Left lung (tissue), 10 donors: Measurements from ENCODE around the gene OR2G6. TPM values are rescaled to one million over a fixed set of nuclear protein-coding genes. Genes with fewer than 3 reads are reported as not detected.

ENCODE experiments used
- ATAC-seq: fragments of 200-7000 bp; cut with Tn5 transposase; one replicate; pipeline ENCODE4 v1.9.1; 2020; ENCODE audit warnings: moderate library complexity
- DNase-seq, 4 donors: peaks; one replicate each; pipeline ENCODE4 v3.0.0-alpha.2; 2013 to 2020
- H3K27ac ChIP-seq, 2 donors: fragments of 200-600 bp; sonication (generic) in 1 of 2; one replicate each; pipeline versions ENCODE4 v1.5.0 to v1.8.0; 2020 to 2021
- H3K27me3 ChIP-seq, 2 donors: fragments of 200-600 bp; sonication (generic) in 1 of 2; one replicate each; pipeline versions ENCODE4 v1.5.0 to v1.8.0; 2020 to 2021
- H3K36me3 ChIP-seq, 2 donors: fragments of 200-600 bp; sonication (generic) in 1 of 2; one replicate each; pipeline versions ENCODE4 v1.5.0 to v1.8.0; 2020 to 2021
- H3K4me1 ChIP-seq, 2 donors: fragments of 200-600 bp; one replicate each; pipeline ENCODE4 v1.8.0; 2021
- H3K4me3 ChIP-seq, 2 donors: fragments of 200-600 bp; sonication (generic) in 1 of 2; one replicate each; pipeline versions ENCODE4 v1.5.0 to v1.8.0; 2020 to 2021; ENCODE audit warnings: mild to moderate bottlenecking in 1 of 2
- H3K9me3 ChIP-seq, 2 donors: fragments of 200-600 bp; sonication (generic) in 1 of 2; one replicate each; pipeline versions ENCODE4 v1.5.0 to v1.8.0; 2020 to 2021
- intact Hi-C, 2 donors: fragments of 100-400 bp; cut with DNase I; formaldehyde crosslinking; loops; one replicate each; pipeline versions ENCODE4 v1.11.2 to v1.14.2; 2022
- polyA plus RNA-seq, 6 donors: library from polyadenylated mRNA; unstranded; fragments of 120-200 nt; gene quantifications; one replicate each; pipeline ENCODE4 v1.2.1, GENCODE V29; 2013; ENCODE audit not compliant: insufficient read length in 6 of 6
- total RNA-seq, 2 donors: library from RNA; stranded (reverse); fragmentation: NEBNext Ultra II Directional; extraction: Animal tissue kit (Norgen Biotek cat#: 25700); gene quantifications; one replicate each; pipeline ENCODE4 v1.2.1, GENCODE V29; 2021
- TF ChIP-seq, protein P1 (sequence below), 2 donors: fragments of 200-600 bp; sonication (generic) in 1 of 2; IDR thresholded peaks; one replicate each; pipeline versions ENCODE4 v1.5.0 to v1.8.0; 2021; ENCODE audit warnings: antibody characterized with exemption in 2 of 2
- donor health status: DM: no; HTN: yes; CAD: no.
- donor health status: DM: no; HTN: no; CAD: no.

OR2G6 gene
- total and polyA plus RNA-seq, 8 donors, result 0.04 to 0.06 (median 0.04) TPM; not detected in 4

GRCh38 chr1:248576260-248576980, 68.5 kb downstream of the OR2G6 start:
- DNase-seq, result no peak

More at GRCh38 chr1:248576260-248576980, 68.5 kb downstream of the OR2G6 start:
- H3K4me1 ChIP-seq, result no peaks in the 10 kb centered on the region
- H3K36me3 ChIP-seq, result no peaks in the 10 kb centered on the region
- ATAC-seq, result no peak
- H3K27ac ChIP-seq, result no peak overlapping the region
- H3K9me3 ChIP-seq, result no peaks in the 10 kb centered on the region
- H3K4me3 ChIP-seq, result no peak overlapping the region
- intact Hi-C loops, result no loop called here
- H3K27me3 ChIP-seq, result no peaks in the 10 kb centered on the region
- TF ChIP-seq, protein P1, sequence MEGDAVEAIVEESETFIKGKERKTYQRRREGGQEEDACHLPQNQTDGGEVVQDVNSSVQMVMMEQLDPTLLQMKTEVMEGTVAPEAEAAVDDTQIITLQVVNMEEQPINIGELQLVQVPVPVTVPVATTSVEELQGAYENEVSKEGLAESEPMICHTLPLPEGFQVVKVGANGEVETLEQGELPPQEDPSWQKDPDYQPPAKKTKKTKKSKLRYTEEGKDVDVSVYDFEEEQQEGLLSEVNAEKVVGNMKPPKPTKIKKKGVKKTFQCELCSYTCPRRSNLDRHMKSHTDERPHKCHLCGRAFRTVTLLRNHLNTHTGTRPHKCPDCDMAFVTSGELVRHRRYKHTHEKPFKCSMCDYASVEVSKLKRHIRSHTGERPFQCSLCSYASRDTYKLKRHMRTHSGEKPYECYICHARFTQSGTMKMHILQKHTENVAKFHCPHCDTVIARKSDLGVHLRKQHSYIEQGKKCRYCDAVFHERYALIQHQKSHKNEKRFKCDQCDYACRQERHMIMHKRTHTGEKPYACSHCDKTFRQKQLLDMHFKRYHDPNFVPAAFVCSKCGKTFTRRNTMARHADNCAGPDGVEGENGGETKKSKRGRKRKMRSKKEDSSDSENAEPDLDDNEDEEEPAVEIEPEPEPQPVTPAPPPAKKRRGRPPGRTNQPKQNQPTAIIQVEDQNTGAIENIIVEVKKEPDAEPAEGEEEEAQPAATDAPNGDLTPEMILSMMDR (IDR thresholded peaks at IDR 0.05), result no peak

Other genes with a start within 250 kb of the OR2G6 start
- gene OR2T33, start 230.1 kb upstream of the OR2G6 start, total RNA-seq, result not detected
- gene OR2T33, start 230.1 kb upstream of the OR2G6 start, polyA plus RNA-seq, result not detected
- not detected for gene OR2T12, start 204.6 kb upstream of the OR2G6 start, total RNA-seq
- gene OR2T12, start 204.6 kb upstream of the OR2G6 start, polyA plus RNA-seq, result under 1 TPM in 4 of 6 donors, not detected in 2; 0.03 to 0.07 (median 0.05) TPM
- gene OR2M7, start 183.5 kb upstream of the OR2G6 start, total RNA-seq, result not detected
- gene OR2M7, start 183.5 kb upstream of the OR2G6 start, polyA plus RNA-seq, result not detected
- not detected for gene OR14C36, start 159.3 kb upstream of the OR2G6 start, total RNA-seq
- not detected for gene OR14C36, start 159.3 kb upstream of the OR2G6 start, polyA plus RNA-seq
- gene OR2T4, start 146.4 kb upstream of the OR2G6 start, total RNA-seq, result not detected
- gene OR2T4, start 146.4 kb upstream of the OR2G6 start, polyA plus RNA-seq, result not detected
- gene OR2T6, start 132.3 kb upstream of the OR2G6 start, total RNA-seq, result not detected
- gene OR2T6, start 132.3 kb upstream of the OR2G6 start, polyA plus RNA-seq, result not detected
- gene OR2T1, start 105.0 kb upstream of the OR2G6 start, total RNA-seq, result not detected
- not detected for gene OR2T1, start 105.0 kb upstream of the OR2G6 start, polyA plus RNA-seq
- not detected for gene OR2T2, start 62.4 kb upstream of the OR2G6 start, total RNA-seq
- gene OR2T2, start 62.4 kb upstream of the OR2G6 start, polyA plus RNA-seq, result not detected
- gene OR2T3, start 34.7 kb upstream of the OR2G6 start, total RNA-seq, result not detected
- gene OR2T3, start 34.7 kb upstream of the OR2G6 start, polyA plus RNA-seq, result not detected
- not detected for gene OR2T5, start 19.5 kb upstream of the OR2G6 start, total RNA-seq
- gene OR2T5, start 19.5 kb upstream of the OR2G6 start, polyA plus RNA-seq, result not detected
- gene OR2T29, start 54.7 kb downstream of the OR2G6 start, total RNA-seq, result not detected
- gene OR2T29, start 54.7 kb downstream of the OR2G6 start, polyA plus RNA-seq, result not detected
- not detected for gene OR2T34, start 66.7 kb downstream of the OR2G6 start, total RNA-seq
- not detected for gene OR2T34, start 66.7 kb downstream of the OR2G6 start, polyA plus RNA-seq
- not detected for gene OR2T10, start 89.6 kb downstream of the OR2G6 start, total RNA-seq
- not detected for gene OR2T10, start 89.6 kb downstream of the OR2G6 start, polyA plus RNA-seq
- gene OR2T11, start 127.0 kb downstream of the OR2G6 start, total RNA-seq, result not detected
- under 1 TPM in 1 of 6 donors, not detected in 5; 0.04 TPM for gene OR2T11, start 127.0 kb downstream of the OR2G6 start, polyA plus RNA-seq
- not detected for gene OR2T35, start 137.2 kb downstream of the OR2G6 start, total RNA-seq
- not detected for gene OR2T35, start 137.2 kb downstream of the OR2G6 start, polyA plus RNA-seq
- not detected for gene OR2T27, start 147.5 kb downstream of the OR2G6 start, total RNA-seq
- gene OR2T27, start 147.5 kb downstream of the OR2G6 start, polyA plus RNA-seq, result not detected
- not detected for gene OR14I1, start 194.7 kb downstream of the OR2G6 start, total RNA-seq
- gene OR14I1, start 194.7 kb downstream of the OR2G6 start, polyA plus RNA-seq, result not detected
- gene LYPD8, start 247.7 kb downstream of the OR2G6 start, total RNA-seq, result not detected
- not detected for gene LYPD8, start 247.7 kb downstream of the OR2G6 start, polyA plus RNA-seq